PC-9 (cell line): Measurements from ENCODE around the gene ATP5PB. TPM values are rescaled to one million over a fixed set of nuclear protein-coding genes. Genes with fewer than 3 reads are reported as not detected.

Source experiments
- BruUV-seq: library from RNA; stranded (reverse); fragments of 400-500 nt; replicated peaks from 2 replicates; lab custom pipeline; 2021; lab: Mats Ljungman, UMichigan
- CTCF ChIA-PET: fragments of 300-600 bp; sonication (Branson Sonifier 250); formaldehyde crosslinking; loops from one replicate; lab custom pipeline; 2022; ENCODE audit warnings: antibody characterized with exemption; lab: Charles Lee
- POLR2A ChIA-PET: fragments of 300-600 bp; sonication (Branson Sonifier 250); formaldehyde crosslinking; loops from one replicate; lab custom pipeline; 2022; ENCODE audit warnings: antibody characterized with exemption; ENCODE audit not compliant: unreplicated experiment; lab: Charles Lee
- DNase-seq, 2 experiments: peaks; one replicate each; pipeline versions ENCODE4 v3.0.0 to v3.0.0-alpha.2; 2015 to 2022; ENCODE audit warnings: mixed read lengths in 1 of 2
- H2AFZ ChIP-seq: fragments of 200-600 bp; sonication (generic); 2 replicates; pipeline ENCODE4 v1.8.1; 2017; ENCODE audit warnings: antibody characterized with exemption
- H3F3A ChIP-seq: fragments of 200-600 bp; sonication (generic); 2 replicates; pipeline ENCODE4 v1.8.1; 2017; ENCODE audit warnings: antibody characterized with exemption, mild to moderate bottlenecking, low read depth; ENCODE audit not compliant: insufficient read depth
- H3K27ac ChIP-seq: fragments of 200-600 bp; sonication (generic); 2 replicates; pipeline ENCODE4 v1.6.1; 2016; ENCODE audit warnings: mixed run types
- H3K27me3 ChIP-seq: fragments of 200-600 bp; sonication (generic); 2 replicates; pipeline ENCODE4 v1.6.1; 2016; ENCODE audit warnings: low read depth, mixed run types; ENCODE audit not compliant: insufficient read depth
- H3K36me3 ChIP-seq: fragments of 200-600 bp; sonication (generic); 2 replicates; pipeline ENCODE4 v1.6.1; 2016; ENCODE audit warnings: low read depth, mixed run types
- H3K4me1 ChIP-seq: fragments of 200-600 bp; sonication (generic); replicated peaks from 2 replicates; pipeline ENCODE4 v1.6.1; 2016; ENCODE audit warnings: mixed run types; ENCODE audit not compliant: insufficient read depth
- H3K4me2 ChIP-seq: fragments of 200-600 bp; sonication (generic); 2 replicates; pipeline ENCODE4 v1.6.1; 2017; ENCODE audit warnings: mixed run types
- H3K4me3 ChIP-seq: fragments of 200-600 bp; sonication (generic); 2 replicates; pipeline ENCODE4 v1.6.1; 2016; ENCODE audit warnings: mixed run types
- H3K79me2 ChIP-seq: fragments of 200-600 bp; sonication (generic); 2 replicates; pipeline ENCODE4 v1.6.1; 2017; ENCODE audit warnings: low read depth, mixed run types
- H3K9me2 ChIP-seq: fragments of 200-600 bp; sonication (generic); 2 replicates; pipeline ENCODE4 v1.8.1; 2017; ENCODE audit warnings: mild to moderate bottlenecking; ENCODE audit not compliant: insufficient read depth
- H3K9me3 ChIP-seq: fragments of 200-600 bp; sonication (generic); 2 replicates; pipeline ENCODE4 v1.8.1; 2016; ENCODE audit warnings: low read depth; ENCODE audit not compliant: insufficient read depth
- H4K20me1 ChIP-seq: fragments of 200-600 bp; sonication (generic); 2 replicates; pipeline ENCODE4 v1.8.1; 2017; ENCODE audit not compliant: insufficient read depth
- EZH2 ChIP-seq: fragments of 200-600 bp; sonication (generic); IDR thresholded peaks from 2 replicates; pipeline ENCODE4 v1.8.0; 2017; ENCODE audit warnings: antibody characterized with exemption, low read depth
- intact Hi-C: fragments of 100-400 bp; cut with micrococcal nuclease; formaldehyde crosslinking; loops from one replicate; pipeline ENCODE4 v1.10.0; 2022; ENCODE audit not compliant: unreplicated experiment
- total RNA-seq: library from RNA; stranded (reverse); gene quantifications from 2 replicates; pipeline ENCODE4 v1.2.3, GENCODE V29; 2021
- TF ChIP-seq, protein P1 (sequence below): fragments of 200-600 bp; sonication (generic); conservative IDR thresholded peaks from 2 replicates; pipeline ENCODE4 v1.6.1; 2017; ENCODE audit warnings: mixed run types, antibody characterized with exemption, mild to moderate bottlenecking, moderate library complexity

Gene ATP5PB
- total RNA-seq, 1 experiment from 2014 or later: 212 TPM

DNA sequence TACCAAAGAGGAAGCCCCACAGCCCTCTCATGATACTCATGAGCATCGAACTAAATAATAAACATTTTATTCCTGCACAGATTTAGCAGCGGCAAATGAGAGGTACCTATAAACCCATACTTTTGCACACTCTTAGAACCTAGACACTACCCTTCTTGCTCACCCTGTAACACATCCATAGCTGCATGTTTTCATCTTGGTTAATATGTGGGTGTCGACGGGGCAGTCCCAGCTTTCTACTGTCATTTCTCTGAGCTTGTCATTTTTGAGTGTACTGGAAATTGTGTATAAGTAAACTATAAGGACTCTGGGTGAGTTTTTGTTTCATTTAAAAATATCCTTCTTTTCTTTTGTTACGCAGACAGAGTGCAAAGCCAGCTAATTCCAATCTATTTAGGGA is 47.2 kb upstream of the ATP5PB start:
- H3K27me3 ChIP-seq: peaks cover 72% of the 10 kb centered on the region
- TF ChIP-seq EZH2: no peak
- TF ChIP-seq, protein P1, sequence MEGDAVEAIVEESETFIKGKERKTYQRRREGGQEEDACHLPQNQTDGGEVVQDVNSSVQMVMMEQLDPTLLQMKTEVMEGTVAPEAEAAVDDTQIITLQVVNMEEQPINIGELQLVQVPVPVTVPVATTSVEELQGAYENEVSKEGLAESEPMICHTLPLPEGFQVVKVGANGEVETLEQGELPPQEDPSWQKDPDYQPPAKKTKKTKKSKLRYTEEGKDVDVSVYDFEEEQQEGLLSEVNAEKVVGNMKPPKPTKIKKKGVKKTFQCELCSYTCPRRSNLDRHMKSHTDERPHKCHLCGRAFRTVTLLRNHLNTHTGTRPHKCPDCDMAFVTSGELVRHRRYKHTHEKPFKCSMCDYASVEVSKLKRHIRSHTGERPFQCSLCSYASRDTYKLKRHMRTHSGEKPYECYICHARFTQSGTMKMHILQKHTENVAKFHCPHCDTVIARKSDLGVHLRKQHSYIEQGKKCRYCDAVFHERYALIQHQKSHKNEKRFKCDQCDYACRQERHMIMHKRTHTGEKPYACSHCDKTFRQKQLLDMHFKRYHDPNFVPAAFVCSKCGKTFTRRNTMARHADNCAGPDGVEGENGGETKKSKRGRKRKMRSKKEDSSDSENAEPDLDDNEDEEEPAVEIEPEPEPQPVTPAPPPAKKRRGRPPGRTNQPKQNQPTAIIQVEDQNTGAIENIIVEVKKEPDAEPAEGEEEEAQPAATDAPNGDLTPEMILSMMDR: no peak
- peak in 1 of 2 experiments; percentile 30 for DNase-seq
- intact Hi-C loops: loop anchor here (5.0 kb wide), 1 partner anchor 365 kb away; no protein-coding TSS in a partner anchor
- H3F3A ChIP-seq: no peaks in the 10 kb centered on the region
- ChIA-PET CTCF (interaction anchor here (0.7 kb wide), 1 partner anchor 150 kb away, joined by 3 read pairs; no protein-coding TSS in a partner anchor), POLR2A (no interaction called here)
- H3K79me2 ChIP-seq: no peaks in the 10 kb centered on the region
- H3K4me3 ChIP-seq: no peak overlapping the region
- H3K9me3 ChIP-seq: no peaks in the 10 kb centered on the region
- H4K20me1 ChIP-seq: no peaks in the 10 kb centered on the region
- no peaks in the 10 kb centered on the region for H3K4me1 ChIP-seq
- H3K27ac ChIP-seq: no peak overlapping the region
- H3K4me2 ChIP-seq: no peak overlapping the region
- H3K36me3 ChIP-seq: no peaks in the 10 kb centered on the region
- no TSS peak for BruUV-seq
- H3K9me2 ChIP-seq: no peaks in the 10 kb centered on the region
- H2AFZ ChIP-seq: no peak overlapping the region

- intact Hi-C loops: loop anchor here (5.0 kb wide), 1 partner anchor 363 kb away; no protein-coding TSS in a partner anchor
- TF ChIP-seq EZH2: no peak
- TF ChIP-seq, protein P1: no peak
- Histone ChIP-seq H3K4me1 (no peaks in the 10 kb centered on the region), H3K27me3 (peaks cover 67% of the 10 kb centered on the region), H4K20me1 (no peaks in the 10 kb centered on the region), H3K9me3 (no peaks in the 10 kb centered on the region), H3K4me3 (no peak overlapping the region), H3F3A (no peaks in the 10 kb centered on the region), H2AFZ (no peak overlapping the region), H3K36me3 (no peaks in the 10 kb centered on the region), H3K4me2 (no peak overlapping the region), H3K9me2 (no peaks in the 10 kb centered on the region), H3K79me2 (no peaks in the 10 kb centered on the region), H3K27ac (no peak overlapping the region)
- ChIA-PET CTCF (interaction anchor here (0.6 to 0.7 kb wide), 2 partner anchors 215 to 880 kb away, joined by 3 read pairs; partner anchors contain the start of gene RAP1A), POLR2A (no interaction called here)
- peak in 1 of 2 experiments; percentile 34 for DNase-seq
- BruUV-seq: no TSS peak
Measured at GRCh38 chr1:111404588-111404987, 44.7 kb upstream of the ATP5PB start.

DNA sequence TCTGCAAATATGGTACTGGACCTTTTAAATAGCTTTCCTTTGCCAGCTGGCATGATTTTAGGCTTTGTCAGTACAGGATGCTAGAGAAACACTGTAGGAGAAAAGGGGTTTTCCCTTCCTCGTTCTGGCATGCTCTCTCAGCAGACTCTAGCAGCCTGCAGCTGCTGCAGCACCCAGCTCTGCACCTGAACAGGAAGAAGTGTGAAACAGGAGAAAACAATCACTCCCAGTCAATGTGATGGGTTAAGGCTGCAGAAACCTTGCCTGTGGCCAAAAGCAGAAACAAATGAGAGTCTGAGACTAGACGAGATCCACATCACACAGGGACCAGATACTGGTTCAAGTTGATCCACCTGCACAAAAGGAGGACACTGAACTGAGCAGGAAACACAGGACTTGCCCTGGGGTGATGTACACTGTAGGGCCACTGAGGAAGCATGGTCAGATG is 42.9 kb upstream of the ATP5PB start:
- CTCF ChIA-PET: interaction anchor here (0.6 kb wide), 1 partner anchor 365 kb away, joined by 3 read pairs; no protein-coding TSS in a partner anchor
- Histone ChIP-seq H3K4me1 (no peaks in the 10 kb centered on the region), H4K20me1 (no peaks in the 10 kb centered on the region), H3K9me2 (no peaks in the 10 kb centered on the region), H2AFZ (no peak overlapping the region), H3F3A (no peaks in the 10 kb centered on the region), H3K4me3 (no peak overlapping the region), H3K27ac (no peak overlapping the region), H3K36me3 (no peaks in the 10 kb centered on the region), H3K4me2 (no peak overlapping the region), H3K79me2 (no peaks in the 10 kb centered on the region), H3K27me3 (peaks cover 62% of the 10 kb centered on the region), H3K9me3 (no peaks in the 10 kb centered on the region)
- BruUV-seq: no TSS peak
- intact Hi-C loops: loop anchor here (5.0 kb wide), 1 partner anchor 374 kb away; no protein-coding TSS in a partner anchor
- peak in 1 of 2 experiments; percentile 42 for DNase-seq
- TF ChIP-seq EZH2: no peak
- TF ChIP-seq, protein P1: no peak
- POLR2A ChIA-PET: no interaction called here
